GM12874 (cell line): Measurements from ENCODE around the gene PHF2.

ENCODE experiments used
- CTCF ChIP-seq: IDR thresholded peaks from 2 replicates; pipeline ENCODE4 v1.5.1; 2011; ENCODE audit warnings: low read depth, mild to moderate bottlenecking, control low read depth, low read length, moderate library complexity; ENCODE audit not compliant: insufficient read depth

Gene PHF2

GRCh38 chr9:93673021-93673838 is 96.8 kb downstream of the PHF2 start:
- TF ChIP-seq CTCF, result no peak

GRCh38 chr9:93673839-93674334 is 97.5 kb downstream of the PHF2 start:
- TF ChIP-seq CTCF, result no peak

- no peak for TF ChIP-seq CTCF
These were observed 98.4 kb downstream of the PHF2 start for GRCh38 chr9:93674580-93675335.

GRCh38 chr9:93675336-93676150 is 99.2 kb downstream of the PHF2 start:
- TF ChIP-seq CTCF, result no peak

GRCh38 chr9:93676310-93677047 is 100.1 kb downstream of the PHF2 start:
- no peak for TF ChIP-seq CTCF

- no peak for TF ChIP-seq CTCF
These were observed 100.7 kb downstream of the PHF2 start for GRCh38 chr9:93677048-93677571.
